ENCODE data around the gene MFSD2A.
"Not testable (repeated sequence)": the region's sequence is repeated elsewhere in the genome, so short reads cannot be mapped to it uniquely, and the experiment has no call there.

The MFSD2A gene

DNA sequence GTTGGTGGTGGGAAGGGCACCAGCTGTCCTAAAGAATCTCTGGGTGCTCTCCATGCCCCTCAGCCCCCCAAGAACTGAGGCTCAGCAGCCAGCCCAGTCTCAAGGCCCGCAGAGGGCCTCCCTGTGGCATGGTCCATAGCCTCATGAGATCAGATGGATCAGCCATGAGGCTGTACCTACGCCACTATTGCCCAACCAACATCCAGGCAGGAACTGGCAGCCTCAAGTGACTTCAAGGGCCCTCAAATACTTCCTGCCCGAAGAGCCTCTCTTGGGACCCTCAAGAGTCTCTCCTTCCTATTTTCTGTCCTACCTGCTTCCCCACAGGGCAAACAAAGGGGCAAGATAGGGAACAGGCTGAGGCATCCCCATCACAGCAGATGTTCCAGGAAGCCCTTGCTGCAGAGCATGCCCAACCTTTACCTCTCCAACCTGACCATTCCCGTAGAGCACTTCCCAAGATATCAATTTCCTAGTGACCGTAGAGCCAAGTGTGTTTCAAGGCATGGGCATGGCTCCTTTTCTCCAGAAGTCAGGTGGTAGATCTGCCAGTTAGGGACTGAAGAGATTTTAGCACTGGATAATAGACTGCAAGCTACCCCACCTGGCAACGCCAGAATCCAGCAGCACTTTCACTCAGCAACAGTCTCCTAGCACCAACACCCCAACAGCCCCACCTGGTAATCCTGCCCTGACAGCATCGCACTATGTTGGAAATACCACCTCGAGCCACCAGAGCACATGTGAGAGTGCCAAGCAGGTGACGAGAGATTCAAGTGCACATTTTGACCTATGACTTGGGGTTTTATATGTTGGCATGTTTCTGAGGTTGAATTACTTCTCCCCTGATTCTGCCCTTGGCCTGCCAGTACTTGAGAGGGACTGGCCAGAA is 13.7 kb upstream of the MFSD2A start:
- no peak for DNase-seq (ENCODE audit: low read depth in 1 of 2, low spot score in 1 of 2)

DNA sequence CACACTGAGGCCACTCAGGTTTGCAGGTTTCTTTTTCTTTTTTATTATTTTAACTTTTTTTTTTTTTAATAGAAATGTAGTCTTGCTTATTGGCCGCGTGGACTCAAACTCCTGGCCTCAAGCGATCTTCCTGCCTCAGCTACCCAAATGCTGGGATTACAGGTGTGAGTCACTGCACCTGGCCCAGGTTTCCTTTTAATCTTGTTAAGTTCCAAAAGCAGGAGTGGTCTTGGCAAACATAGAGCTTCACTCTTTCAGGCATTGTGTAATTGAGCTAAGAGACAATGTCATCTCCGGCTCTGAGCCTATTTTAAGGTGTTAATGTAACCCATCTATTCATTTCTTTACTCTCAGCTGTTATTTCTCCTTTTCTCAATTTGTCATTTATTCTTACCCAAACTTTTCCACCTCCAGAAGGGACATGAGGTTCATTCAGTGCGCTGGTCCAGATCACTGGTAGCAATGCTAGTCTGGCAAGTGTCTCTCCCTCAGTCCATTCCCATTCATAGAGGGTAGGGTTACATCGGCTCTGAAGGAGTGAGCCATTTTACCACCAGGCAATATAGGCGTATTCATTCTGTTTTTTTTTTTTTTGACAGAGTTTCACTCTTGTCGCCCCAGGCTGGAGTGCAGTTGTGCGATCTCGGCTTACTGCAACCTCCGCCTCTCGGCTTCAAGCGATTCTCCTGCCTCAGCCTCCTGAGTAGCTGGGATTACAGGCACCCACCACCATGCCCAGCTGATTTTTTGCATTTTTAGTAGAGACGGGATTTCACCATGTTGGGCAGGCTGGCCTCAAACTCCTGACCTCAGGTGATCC is 11.3 kb upstream of the MFSD2A start:
- DNase-seq (ENCODE audit: low read depth in 1 of 2, low spot score in 1 of 2): no peak

DNA sequence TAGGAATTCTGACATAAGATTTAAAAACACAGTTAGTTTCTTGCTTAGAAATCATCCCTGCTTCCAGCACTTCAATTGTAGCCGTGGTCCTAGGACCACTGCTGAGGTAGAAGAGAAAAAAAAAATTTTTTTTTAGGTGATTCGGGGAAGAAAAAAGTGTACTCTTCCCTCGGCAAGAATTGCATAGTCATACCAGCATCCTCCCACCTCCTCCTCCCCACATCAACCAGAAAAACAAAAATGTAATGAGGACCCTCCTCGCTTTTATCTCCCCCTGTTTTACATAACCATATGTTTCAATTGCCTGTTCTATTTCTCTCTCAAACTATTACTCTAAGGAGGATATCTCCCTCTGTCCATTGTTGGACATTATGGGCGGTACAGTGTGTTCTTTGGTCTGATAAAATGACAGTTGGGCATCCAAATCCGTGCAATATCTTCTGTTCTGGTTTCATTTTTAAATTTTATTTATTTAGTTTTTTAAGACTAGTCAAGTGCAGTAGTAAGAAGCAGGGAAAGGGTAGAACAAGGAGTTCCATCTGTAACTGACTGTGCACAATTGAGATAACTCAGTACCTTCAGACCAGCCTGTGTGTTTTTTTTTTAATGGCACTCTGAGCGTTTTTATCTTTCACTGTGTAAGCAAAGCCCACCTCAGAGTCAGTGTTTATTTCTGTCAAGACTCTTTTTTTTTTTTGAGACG is 10.4 kb upstream of the MFSD2A start:
- DNase-seq (ENCODE audit: low read depth in 1 of 2, low spot score in 1 of 2): no peak

DNA sequence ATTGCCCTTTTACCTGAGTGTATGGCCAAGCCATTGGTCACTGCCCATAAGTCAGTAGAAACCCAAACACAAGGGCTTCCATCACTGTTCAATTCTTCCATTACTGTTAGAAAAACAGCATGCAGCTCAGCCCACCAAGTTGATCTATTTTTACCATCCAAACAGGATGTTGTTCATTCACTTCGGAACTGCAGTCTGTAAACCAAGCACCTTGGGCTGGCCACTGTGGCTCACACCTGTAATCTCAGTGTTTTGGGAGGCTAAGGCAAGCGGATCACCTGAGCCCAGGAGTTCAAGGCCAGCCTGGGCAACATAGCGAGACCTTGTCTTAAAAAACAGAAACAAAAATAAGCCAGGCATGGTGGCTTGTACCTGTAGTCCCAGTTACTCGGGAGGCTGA is 8.7 kb upstream of the MFSD2A start:
- DNase-seq (ENCODE audit: low read depth in 1 of 2, low spot score in 1 of 2): no peak

DNA sequence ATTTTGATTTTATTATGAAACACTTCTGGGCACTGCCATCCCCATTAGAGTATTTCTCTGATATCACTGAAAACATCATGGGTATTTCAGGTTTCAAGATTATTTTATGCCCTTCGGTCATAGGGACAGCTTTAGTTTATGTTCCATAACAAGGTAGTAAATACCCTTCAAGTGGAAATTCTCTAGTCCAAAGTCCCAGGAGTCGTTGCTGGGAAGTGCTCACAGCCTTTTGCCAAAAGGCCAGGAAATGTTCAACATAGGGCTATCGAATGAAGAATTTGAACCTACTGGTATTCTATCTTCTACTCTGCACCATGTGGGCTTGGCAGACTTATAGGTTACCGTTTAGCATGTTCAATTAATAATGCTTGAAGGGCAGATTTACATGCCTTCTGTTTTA is 7.7 kb upstream of the MFSD2A start:
- no peak for DNase-seq (ENCODE audit: low read depth in 1 of 2, low spot score in 1 of 2)

DNA sequence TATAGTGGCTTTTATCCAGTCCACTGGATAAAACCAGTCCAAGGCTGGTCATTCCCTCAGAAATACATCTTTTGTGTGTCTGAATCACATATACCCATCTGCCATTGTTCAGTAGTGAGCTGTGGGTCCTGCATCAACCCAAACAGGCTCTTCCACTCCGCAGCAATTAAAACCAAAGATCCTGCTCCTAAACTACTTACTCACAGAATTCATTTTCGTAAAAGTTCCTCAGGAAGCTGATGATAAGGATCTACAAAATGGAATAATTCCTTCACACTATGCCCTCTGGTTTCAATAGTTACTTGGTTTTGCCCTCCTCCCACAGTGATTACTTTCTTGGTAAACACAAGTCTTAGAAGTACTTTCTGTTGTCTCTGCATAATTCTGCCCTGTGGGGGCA is 5.1 kb upstream of the MFSD2A start:
- DNase-seq (ENCODE audit: low read depth in 1 of 2, low spot score in 1 of 2): no peak

DNA sequence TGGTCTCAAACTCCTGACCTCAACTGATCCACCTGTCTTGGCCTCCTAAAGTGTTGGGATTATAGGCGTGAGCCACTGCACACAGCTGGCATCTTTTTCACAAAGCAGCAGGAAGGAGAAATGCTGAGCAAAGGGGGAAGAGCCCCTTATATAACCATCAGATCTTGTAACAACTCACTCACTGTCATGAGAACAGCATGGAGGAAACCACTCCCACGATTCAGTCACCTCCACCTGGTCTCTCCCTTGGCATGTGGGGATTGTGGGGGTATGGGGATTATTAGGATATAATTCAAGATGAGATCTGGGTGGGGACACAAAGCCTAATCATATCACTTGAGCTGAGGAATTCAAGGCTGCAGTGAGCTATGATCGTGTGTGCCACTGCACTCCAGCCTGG is 3.0 kb upstream of the MFSD2A start:
- no peak for DNase-seq (ENCODE audit: low read depth in 1 of 2, low spot score in 1 of 2)

DNA sequence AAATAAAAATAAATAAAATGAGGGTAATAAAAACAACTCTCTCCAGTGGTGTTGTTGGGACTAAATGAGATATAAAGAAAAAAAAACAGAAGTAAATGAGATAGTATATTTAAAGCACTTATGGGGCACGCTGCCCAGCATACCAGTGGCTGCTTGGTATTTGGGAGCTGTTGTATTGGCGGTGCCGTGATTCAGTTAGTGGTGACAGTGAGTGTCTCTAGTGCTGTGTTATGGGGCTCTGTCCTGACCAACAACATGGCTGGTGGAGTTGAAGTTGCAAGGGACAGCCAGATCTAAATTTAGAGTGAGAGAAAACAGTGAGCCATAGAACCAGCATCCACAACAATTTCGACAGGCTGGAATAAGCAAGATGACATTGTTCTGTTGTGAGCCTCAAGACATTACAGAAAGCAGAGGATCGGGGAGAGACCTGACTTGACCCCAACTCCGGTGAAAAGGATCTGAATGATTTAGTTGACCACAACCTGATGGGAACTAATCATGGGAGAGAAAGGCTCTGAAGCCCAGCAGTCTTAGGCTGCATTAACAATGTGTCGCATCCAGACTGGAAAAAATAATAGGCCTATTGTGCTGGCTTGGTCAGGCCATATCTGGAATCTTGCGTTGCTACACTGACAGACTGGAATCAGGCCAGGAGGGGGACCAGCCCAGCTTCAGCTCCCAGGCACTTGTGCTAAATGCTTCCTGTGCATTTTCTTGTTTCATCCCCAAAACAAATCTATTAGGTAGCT is 2.4 kb upstream of the MFSD2A start:
- no peak for DNase-seq (ENCODE audit: low read depth in 1 of 2, low spot score in 1 of 2)

DNA sequence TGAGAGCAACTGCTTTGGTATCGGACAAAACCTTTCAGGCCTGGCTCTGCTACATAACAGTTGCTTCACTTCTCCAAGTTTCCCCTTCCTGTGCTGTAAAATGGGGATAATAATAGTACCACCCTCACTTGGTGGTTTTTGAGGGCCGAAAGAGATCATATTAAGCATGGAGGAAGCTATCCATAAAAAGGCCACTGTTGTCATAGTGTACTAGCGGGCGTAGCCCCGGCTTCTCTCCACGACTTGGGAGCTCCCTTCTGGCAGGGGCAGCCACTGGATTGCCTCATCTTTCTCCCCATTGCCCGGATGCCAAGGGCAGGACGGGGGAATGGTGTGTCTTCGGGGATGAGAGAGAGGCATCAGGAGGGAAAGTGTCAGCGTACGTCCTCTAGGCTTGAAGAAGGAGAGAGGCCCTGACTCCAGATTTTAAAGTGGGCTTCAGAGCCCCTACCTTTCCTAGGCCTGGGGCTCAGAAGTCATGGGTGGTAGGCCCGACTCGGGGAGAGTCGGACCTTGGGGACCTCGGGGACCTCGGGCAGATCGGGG is 548 bp upstream of the MFSD2A start:
- DNase-seq (ENCODE audit: low read depth in 1 of 2, low spot score in 1 of 2): no peak

DNA sequence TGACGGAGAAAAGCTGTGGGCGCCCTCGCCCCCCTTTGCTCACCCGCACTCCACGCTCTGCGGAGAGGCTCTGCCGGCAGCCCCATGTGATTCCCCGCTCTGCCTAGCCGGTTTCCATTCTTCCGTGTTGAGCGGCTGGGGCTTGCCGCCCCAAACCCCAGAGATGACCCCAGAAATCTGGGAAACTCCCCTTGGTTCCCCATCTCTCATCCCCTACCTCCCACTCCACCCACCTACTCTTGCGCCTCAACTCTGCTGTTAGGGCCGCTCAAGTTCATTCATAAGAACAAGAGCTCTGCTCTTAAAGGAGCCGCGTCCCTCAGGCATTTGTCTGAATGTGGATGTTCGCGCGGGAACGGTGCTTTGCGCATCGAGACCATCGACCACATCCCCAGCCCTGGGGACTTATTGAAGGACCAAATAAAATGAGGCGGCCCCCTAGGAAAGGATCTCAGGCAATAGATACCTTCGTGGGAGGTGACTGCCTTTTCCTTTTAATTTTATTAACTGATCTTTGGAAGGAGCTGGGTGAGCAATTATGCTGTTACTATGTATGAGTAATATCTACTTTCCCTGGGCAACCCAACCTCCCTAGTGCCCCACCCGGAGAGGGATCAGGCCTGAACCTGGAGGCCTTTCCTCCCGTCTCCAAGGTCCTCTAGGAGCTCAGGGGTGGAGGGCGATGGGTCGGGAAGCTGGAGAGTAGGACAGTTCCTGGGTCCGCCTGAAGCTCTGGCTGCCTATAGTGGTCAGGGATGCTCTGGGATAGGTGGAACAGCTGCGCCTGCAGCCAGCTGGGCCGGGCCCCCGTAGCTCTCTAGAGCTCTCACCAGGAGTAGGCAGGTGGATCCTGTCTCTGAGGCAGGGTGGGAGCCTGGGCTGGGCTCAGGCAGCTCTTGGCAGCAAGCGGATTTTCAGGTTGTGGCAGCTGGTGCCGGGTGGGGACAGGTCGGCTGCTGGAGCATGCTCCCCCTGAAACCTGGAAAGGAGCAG is 898 bp downstream of the MFSD2A start:
- peak in 1 of 2 donors; percentile 24 for DNase-seq (ENCODE audit: low read depth in 1 of 2, low spot score in 1 of 2)

DNA sequence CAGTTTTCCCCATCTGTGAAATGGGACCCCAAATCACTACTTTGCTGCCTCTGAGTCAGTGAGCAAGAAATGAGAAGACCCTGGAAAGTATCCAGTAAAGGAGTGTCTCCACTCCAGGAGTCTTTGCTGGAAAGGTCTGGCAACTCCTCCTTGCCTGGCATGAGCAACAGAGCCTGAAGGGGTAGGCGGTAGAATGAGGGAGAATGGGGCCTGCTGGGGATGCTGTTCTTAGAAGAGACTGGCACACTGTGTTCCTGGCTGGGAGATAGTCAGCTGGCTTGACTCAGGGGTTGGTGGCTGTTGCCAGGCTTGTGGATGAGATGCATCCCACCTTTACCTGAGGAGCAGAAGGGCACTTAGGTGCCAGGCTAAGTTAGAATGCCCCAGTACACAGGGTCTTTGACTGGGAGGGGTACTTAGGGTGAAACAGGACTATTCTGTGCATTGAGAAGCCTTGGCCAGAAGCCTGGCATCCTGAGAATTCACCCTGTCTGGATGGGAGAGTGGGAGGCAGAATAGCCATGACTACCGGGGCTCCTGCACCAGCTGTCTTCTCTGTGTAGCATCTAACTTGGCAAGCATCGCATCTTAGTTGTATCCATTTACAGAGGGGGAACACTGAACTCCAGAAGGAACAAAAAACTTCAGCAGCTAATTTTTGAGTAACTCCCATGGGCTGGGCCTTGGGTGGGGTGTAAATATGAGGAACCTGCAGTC is 2.5 kb downstream of the MFSD2A start:
- no peak for DNase-seq (ENCODE audit: low read depth in 1 of 2, low spot score in 1 of 2)

DNA sequence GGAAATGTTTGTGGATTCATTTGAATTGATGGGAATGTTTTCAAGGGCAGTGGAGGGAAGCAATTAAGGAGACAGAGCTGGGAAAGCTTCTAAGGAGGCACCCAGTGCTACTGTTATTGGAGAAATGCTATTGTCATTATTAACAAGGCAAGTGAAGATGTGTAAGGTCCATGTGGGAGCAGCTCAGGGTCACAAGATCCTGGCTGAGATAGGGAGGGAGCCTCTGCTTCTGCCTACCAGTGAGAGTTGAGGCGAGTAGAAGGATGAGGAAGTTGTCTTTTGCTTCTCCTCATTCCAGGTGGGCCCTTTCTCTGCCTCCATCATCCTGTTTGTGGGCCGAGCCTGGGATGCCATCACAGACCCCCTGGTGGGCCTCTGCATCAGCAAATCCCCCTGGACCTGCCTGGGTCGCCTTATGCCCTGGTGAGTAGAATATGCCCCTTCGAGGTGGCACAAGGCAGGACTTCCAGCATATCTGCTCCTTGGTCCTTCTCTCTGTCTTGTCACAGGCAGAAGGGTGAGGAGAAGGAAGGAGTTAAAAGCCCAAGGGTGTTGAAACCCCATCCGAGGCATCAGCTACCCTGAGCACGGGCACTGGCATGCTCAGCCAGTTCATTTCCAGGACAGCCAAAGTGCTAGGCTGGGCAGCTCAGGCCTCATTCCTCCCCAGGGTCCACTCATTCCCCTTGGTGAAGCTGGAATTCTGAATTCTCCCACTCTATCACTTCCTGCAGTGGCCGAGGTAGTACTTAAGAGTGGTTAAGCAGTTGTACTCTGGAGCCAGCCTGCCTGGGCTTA is 3.7 kb downstream of the MFSD2A start:
- no peak for DNase-seq (ENCODE audit: low read depth in 1 of 2, low spot score in 1 of 2)

DNA sequence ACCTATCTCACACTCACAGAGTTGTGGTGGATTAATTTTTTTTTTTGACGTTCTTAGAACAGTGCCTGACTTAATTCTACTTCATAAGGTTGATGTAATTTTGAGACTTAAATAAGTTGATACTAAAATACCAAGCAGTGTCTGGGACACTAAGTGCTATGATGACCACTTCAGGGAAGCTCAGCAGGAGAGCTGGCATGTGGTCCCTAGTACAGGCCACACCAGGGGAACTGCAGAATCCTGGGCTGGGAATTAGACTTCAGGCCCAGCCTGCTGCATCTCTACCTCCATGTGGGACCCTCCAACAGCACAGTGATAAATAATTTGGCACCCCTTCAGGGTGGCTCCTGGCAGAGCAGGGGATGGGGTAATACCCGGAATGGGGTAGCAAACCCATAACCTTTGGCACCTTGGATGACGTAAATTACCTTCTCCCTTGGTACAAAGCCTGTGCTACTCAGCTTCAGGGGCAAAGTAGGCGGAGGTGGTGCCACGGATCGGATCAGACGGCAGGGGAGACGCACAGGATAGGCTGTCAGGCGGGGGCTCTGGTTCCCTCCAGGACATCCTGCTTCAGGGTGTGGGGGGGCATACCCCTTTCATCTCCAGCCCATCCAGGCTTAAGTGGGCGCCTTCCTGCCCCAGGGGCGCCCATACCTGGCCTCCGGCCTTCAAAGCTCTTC is 4.8 kb downstream of the MFSD2A start:
- DNase-seq (ENCODE audit: low read depth in 1 of 2, low spot score in 1 of 2): no peak

DNA sequence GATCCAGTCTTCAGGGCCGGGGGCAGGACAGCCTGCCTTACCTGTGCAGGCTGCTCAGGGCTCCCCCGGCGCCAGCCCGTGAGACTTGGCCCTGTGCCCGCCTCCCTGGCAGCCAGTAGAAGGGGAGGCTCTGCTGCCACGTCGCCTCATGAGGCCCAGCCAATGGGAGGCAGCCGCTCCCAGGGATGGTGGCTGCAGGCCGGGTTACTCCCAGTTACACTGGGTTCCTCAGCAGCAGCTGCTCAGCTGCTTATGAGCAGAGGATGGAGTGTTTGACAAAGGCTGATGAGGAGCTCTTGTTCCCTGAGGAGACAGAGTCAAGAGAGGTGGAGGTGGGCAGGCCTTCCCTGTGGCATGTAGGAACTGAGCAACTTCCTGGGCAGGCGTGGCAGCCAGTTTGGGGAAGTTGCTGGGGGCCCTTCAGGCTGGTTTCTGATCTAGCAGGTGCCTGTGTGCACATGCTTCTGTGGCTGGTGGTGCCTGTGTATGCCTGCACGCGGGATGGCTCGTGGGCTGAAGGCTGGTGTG is 5.5 kb downstream of the MFSD2A start:
- DNase-seq (ENCODE audit: low read depth in 1 of 2, low spot score in 1 of 2): no peak

DNA sequence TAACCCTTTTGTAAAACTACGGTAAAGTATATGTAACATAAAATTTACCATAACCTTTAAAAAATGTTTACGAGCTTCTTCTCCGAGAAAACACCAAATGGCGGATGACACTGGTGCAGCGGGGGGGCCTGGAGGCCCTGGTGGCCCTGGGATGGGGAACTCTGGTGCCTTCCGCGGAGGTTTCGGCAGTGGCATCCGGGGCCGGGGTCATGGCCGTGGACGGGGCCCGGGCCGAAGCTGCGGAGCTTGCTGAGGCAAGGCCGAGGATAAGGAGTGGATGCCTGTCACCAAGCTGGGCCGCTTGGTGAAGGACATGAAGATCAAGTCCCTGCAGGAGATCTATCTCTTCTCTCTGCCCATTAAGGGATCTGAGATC is 7.5 kb downstream of the MFSD2A start:
- DNase-seq (ENCODE audit: low read depth in 1 of 2, low spot score in 1 of 2): no peak

DNA sequence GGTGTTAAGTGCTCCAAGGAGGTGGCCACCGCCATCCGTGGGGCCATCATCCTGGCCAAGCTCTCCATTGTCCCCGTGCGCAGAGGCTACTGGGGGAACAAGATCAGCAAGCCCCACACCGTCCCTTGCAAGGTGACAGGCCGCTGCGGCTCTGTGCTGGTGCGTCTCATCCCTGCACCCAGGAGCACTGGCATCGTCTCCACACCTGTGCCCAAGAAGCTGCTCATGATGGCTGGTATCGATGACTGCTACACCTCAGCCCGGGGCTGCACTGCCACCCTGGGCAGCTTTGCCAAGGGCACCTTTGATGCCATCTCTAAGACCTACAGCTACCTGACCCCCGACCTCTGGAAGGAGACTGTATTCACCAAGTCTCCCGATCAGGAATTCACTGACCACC is 8.0 kb downstream of the MFSD2A start:
- DNase-seq (ENCODE audit: low read depth in 1 of 2, low spot score in 1 of 2): not testable (repeated sequence)

DNA sequence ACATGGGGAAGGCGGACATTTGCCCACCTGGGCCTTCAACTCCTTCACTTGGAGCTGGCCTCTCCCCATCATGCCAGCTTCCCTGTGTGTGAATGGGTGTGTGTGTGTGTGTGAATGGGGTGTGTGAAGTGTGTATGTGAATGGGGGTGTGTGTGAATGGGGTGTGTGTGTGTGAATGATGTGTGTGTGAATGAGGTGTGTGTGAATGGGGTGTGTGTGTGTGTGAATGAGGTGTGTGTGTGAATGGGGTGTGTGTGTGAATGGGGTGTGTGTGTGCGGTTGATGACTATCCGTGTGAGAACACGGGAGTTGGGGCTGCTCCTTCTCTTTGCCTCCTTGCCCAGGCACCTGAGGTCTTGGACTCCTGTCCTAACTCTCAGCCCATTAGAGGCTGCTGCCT is 9.6 kb downstream of the MFSD2A start:
- no peak for DNase-seq (ENCODE audit: low read depth in 1 of 2, low spot score in 1 of 2)

All from activated T-helper 1 cell treated with anti-CD3 and anti-CD28 coated beads, Interleukin-2, amount 50 U/mL, for 16 hours (primary cell).